K562 (cell line): ENCODE measurements around the gene SCGB3A2. TPM values are rescaled to one million over a fixed set of nuclear protein-coding genes. Genes with fewer than 3 reads are reported as not detected.

Experiments
- ATAC-seq: fragments of 200-7000 bp; cut with Tn5 transposase; 3 replicates; pipeline ENCODE4 v1.9.1; 2020; ENCODE audit warnings: moderate library complexity
- BruUV-seq: library from RNA; stranded (reverse); fragments of 400-500 nt; replicated peaks from 2 replicates; lab custom pipeline; 2021; lab: Mats Ljungman, UMichigan
- CTCF ChIA-PET: fragments of 300-600 bp; formaldehyde crosslinking; extraction: SDS; loops from one replicate; lab custom pipeline; 2021; ENCODE audit warnings: low intra/inter-chr PET ratio; lab: Yijun Ruan, JAX
- POLR2A ChIA-PET: fragments of 300-600, 350-650 bp; sonication (Branson Sonifier 250); formaldehyde crosslinking; extraction: SDS; loops from one replicate; lab custom pipeline; 2021; ENCODE audit warnings: antibody characterized with exemption, inconsistent platforms; lab: Yijun Ruan, JAX
- DNase-seq, 4 experiments: peaks; one replicate each; pipeline versions ENCODE4 v3.0.0 to v3.0.0-alpha.2; 2011 to 2018; ENCODE audit warnings: low spot score in 3 of 4, mixed read lengths in 3 of 4; ENCODE audit errors: extremely low read depth in 1 of 4
- FAIRE-seq: peaks from 2 replicates; lab custom pipeline; 2011; peaks lifted over from hg19 to GRCh38; lab: Jason Lieb, UNC
- H2AFZ ChIP-seq: 2 replicates; pipeline ENCODE4 v1.6.0; 2011; ENCODE audit warnings: low read depth, low read length, control low read depth, inconsistent platforms
- H3K27ac ChIP-seq: fragments of 200-600 bp; 3 replicates; pipeline ENCODE4 v1.8.0; 2011; ENCODE audit warnings: low read depth, mild to moderate bottlenecking, control low read depth, inconsistent platforms, low read length, moderate library complexity, mixed read lengths; ENCODE audit errors: extremely low read depth
- H3K27me3 ChIP-seq, 2 experiments: fragments of 300-600 bp in 1 of 2; 2 replicates in 1 of 2; 3 replicates in 1 of 2; pipeline versions ENCODE4 v1.6.0 to v1.8.0; 2011; ENCODE audit warnings: inconsistent platforms in 2 of 2, low read length in 2 of 2, mild to moderate bottlenecking in 1 of 2, mixed read lengths in 1 of 2, moderate library complexity in 1 of 2; ENCODE audit not compliant: control insufficient read depth in 2 of 2, insufficient read depth in 2 of 2
- H3K36me3 ChIP-seq: fragments of 300-600 bp; 3 replicates; pipeline ENCODE4 v1.8.0; 2011; ENCODE audit warnings: mild to moderate bottlenecking, low read length, inconsistent platforms; ENCODE audit not compliant: control insufficient read depth, insufficient read depth
- H3K4me1 ChIP-seq, 2 experiments: fragments of 200-600 bp in 1 of 2; replicated peaks in 1 of 2; 2 replicates in 1 of 2; 3 replicates in 1 of 2; pipeline versions ENCODE4 v1.5.1 to v1.8.0; 2011; ENCODE audit warnings: inconsistent platforms in 2 of 2, low read length in 2 of 2, mild to moderate bottlenecking in 1 of 2, mixed read lengths in 1 of 2, moderate library complexity in 1 of 2; ENCODE audit not compliant: control insufficient read depth in 2 of 2, insufficient read depth in 2 of 2
- H3K4me2 ChIP-seq: 2 replicates; pipeline ENCODE4 v1.6.1; 2011; ENCODE audit warnings: low read length, control low read depth, inconsistent platforms, mixed read lengths; ENCODE audit not compliant: insufficient read depth
- H3K4me3 ChIP-seq: fragments of 200-600 bp; sonication (generic), shearing (Covaris generic); 2 replicates; pipeline ENCODE4 v1.5.1; 2016; ENCODE audit warnings: control low read depth, inconsistent platforms
- H3K79me2 ChIP-seq: fragments of 200-600 bp; 3 replicates; pipeline ENCODE4 v1.8.0; 2011; ENCODE audit warnings: low read length, inconsistent platforms; ENCODE audit not compliant: control insufficient read depth, insufficient read depth
- H3K9ac ChIP-seq, 2 experiments: 2 replicates each; pipeline versions ENCODE4 v1.6.0 to v1.6.1; 2011; ENCODE audit warnings: low read depth in 2 of 2, low read length in 2 of 2, control low read depth in 1 of 2, inconsistent platforms in 1 of 2, mild to moderate bottlenecking in 1 of 2, mixed read lengths in 1 of 2; ENCODE audit not compliant: insufficient read depth in 1 of 2
- H3K9me1 ChIP-seq: one replicate; pipeline ENCODE4 v1.6.0; 2011; ENCODE audit warnings: inconsistent platforms, mild to moderate bottlenecking, low read length, moderate library complexity; ENCODE audit not compliant: control insufficient read depth, insufficient read depth
- H3K9me3 ChIP-seq: replicated peaks from 2 replicates; pipeline ENCODE4 v1.5.1; 2011; ENCODE audit warnings: low read depth, low read length, inconsistent platforms; ENCODE audit not compliant: control insufficient read depth, insufficient read depth
- H4K20me1 ChIP-seq: replicated peaks from 2 replicates; pipeline ENCODE4 v1.6.1; 2011; ENCODE audit warnings: low read length, inconsistent platforms, mixed read lengths; ENCODE audit not compliant: control insufficient read depth, insufficient read depth
- BHLHE40 ChIP-seq: IDR thresholded peaks from 2 replicates; pipeline ENCODE4 v1.6.1; 2011; ENCODE audit warnings: low read length, improper control_type of control experiment
- JUNB ChIP-seq: fragments of 450-650 bp; formaldehyde crosslinking; conservative IDR thresholded peaks from 2 replicates; pipeline ENCODE4 v1.4.0; 2020; ENCODE audit warnings: mild to moderate bottlenecking
- KLF16 ChIP-seq: IDR thresholded peaks from 2 replicates; pipeline ENCODE4 v1.6.1; 2016; ENCODE audit warnings: antibody characterized with exemption
- MEF2A ChIP-seq: IDR thresholded peaks from 2 replicates; pipeline ENCODE4 v1.6.1; 2011; ENCODE audit warnings: low read depth, mild to moderate bottlenecking, low read length, moderate library complexity; ENCODE audit not compliant: control insufficient read depth
- MEIS2 ChIP-seq: fragments of 450-650 bp; IDR thresholded peaks from 2 replicates; pipeline ENCODE4 v1.6.1; 2014; ENCODE audit warnings: mild to moderate bottlenecking; ENCODE audit not compliant: partially characterized antibody
- NFIX ChIP-seq: fragments of 250-450 bp; sonication (Bioruptor Pico); IDR thresholded peaks from 2 replicates; pipeline ENCODE4 v1.4.0; 2020; ENCODE audit warnings: low read depth, mild to moderate bottlenecking, moderate library complexity
- NUFIP1 ChIP-seq: fragments of 450-650 bp; IDR thresholded peaks from 2 replicates; pipeline ENCODE4 v1.6.1; 2018; ENCODE audit not compliant: partially characterized antibody
- PCBP1 ChIP-seq: fragments of 200-400 bp; formaldehyde crosslinking; IDR thresholded peaks from 2 replicates; pipeline ENCODE4 v1.6.1; 2018; ENCODE audit warnings: mild to moderate bottlenecking, low read depth, low read length; ENCODE audit not compliant: poor library complexity, severe bottlenecking
- SAP30 ChIP-seq: fragments of 200-600 bp; sonication (generic); IDR thresholded peaks from 2 replicates; pipeline ENCODE4 v1.6.1; 2012; ENCODE audit warnings: borderline replicate concordance, low read depth, mild to moderate bottlenecking, moderate library complexity, low read length, control low read depth, inconsistent platforms; ENCODE audit not compliant: insufficient read depth, poor library complexity, severe bottlenecking
- SMARCE1 ChIP-seq: fragments of 450-650 bp; IDR thresholded peaks from 2 replicates; pipeline ENCODE4 v1.7.1; 2016; ENCODE audit warnings: mild to moderate bottlenecking
- SPI1 ChIP-seq: IDR thresholded peaks from 2 replicates; pipeline ENCODE4 v1.6.1; 2011; ENCODE audit warnings: low read depth, low read length, control low read depth, borderline replicate concordance
- WGBS: fragments of 100-300 bp; shearing (Covaris generic); methylation state at CpG from one replicate; pipeline ENCODE4 v1.1.6; 2016; ENCODE audit warnings: low coverage, mixed read lengths; ENCODE audit not compliant: insufficient coverage; ENCODE audit errors: missing lambda C conversion rate; 5-methylcytosine and 5-hydroxymethylcytosine counted together
- in situ Hi-C: fragments of 300-500 bp; cut with MboI; formaldehyde crosslinking; loops from 4 replicates; pipeline ENCODE4 v1.15.0; 2018; ENCODE audit warnings: inconsistent platforms, mixed read lengths
- intact Hi-C: fragments of 100-400 bp; cut with micrococcal nuclease; formaldehyde crosslinking; loops from 2 replicates; pipeline ENCODE4 v1.14.2; 2022
- polyA plus RNA-seq, 8 experiments: library from polyadenylated mRNA; depleted of rRNA in 4 of 8; stranded (reverse) in 5 of 8; unstranded in 3 of 8; fragments of >200 nt; fragmentation: Nextera tagmentation in 2 of 8; fragmentation: Illumina TruSeq in 1 of 8; extraction: Ambion mirVana in 2 of 8; extraction: Trizol in 1 of 8; gene quantifications; 2 replicates each; pipeline versions ENCODE4 v1.2.1 to v1.2.3, GENCODE V29; 2011 to 2014; ENCODE audit warnings: inconsistent platforms in 1 of 8, missing spikeins in 1 of 8
- total RNA-seq, 7 experiments: library from RNA; depleted of rRNA in 6 of 7; stranded (reverse); fragments of >200 nt in 6 of 7; fragmentation: Illumina TruSeq in 2 of 7; extraction: Trizol in 2 of 7; gene quantifications; 2 replicates each; pipeline versions ENCODE4 v1.2.1 to v1.2.3, GENCODE V29; 2011 to 2021; ENCODE audit warnings: low replicate concordance in 1 of 7
- TF ChIP-seq, protein P1 (sequence below): IDR thresholded peaks from 2 replicates; pipeline ENCODE4 v1.6.1; 2016; ENCODE audit warnings: missing genetic modification characterization, missing compliant biosample characterization
- TF ChIP-seq, protein P2 (sequence below): fragments of 250-450 bp; sonication (Bioruptor Pico); IDR thresholded peaks from 2 replicates; pipeline ENCODE4 v1.8.0; 2021; ENCODE audit warnings: borderline replicate concordance, mild to moderate bottlenecking, moderate library complexity; ENCODE audit not compliant: poor library complexity, severe bottlenecking
- TF ChIP-seq, protein P3 (sequence below): fragments of 450-650 bp; formaldehyde crosslinking; IDR thresholded peaks from 2 replicates; pipeline ENCODE4 v1.4.0; 2020; ENCODE audit warnings: mild to moderate bottlenecking, moderate library complexity

SCGB3A2 gene
- total and polyA plus RNA-seq, 9 of the 15 experiments (the other 6 are each of a cell fraction or from before 2014, with no cell fraction given) = 0.35 TPM; not detected in 8

DNA sequence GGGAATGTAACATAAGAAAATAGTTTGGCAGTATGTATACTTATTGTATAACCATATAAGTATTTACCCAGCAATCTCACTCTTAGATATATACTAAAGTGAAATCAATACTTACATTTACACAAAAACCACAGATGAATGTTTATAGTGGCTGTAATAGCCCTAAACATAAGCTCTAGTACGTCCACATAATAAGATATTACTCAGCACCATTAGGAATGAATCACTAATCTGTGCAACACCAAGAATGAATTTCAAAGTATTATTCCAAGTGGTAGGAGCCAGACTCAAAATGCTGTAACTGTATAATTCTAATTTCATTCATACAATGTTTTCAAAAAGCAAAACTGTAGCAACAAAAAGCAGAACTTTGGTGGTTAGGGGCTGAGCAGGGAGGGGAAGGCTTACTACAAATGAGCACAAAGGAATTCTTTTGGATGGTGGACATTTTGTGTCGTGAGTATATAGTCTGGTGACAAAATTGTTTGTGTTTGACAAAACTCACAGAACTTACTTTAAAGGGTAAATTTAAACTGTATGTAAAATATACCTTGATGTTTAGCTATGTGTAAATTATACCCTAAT, 39.7 kb downstream of the SCGB3A2 start:
- Histone ChIP-seq H3K4me3 (no peak overlapping the region), H3K79me2 (no peaks in the 10 kb centered on the region), H4K20me1 (no peaks in the 10 kb centered on the region), H3K9ac (no peak overlapping the region), H3K9me3 (no peaks in the 10 kb centered on the region), H3K4me2 (no peak overlapping the region), H3K4me1 (no peaks in the 10 kb centered on the region), H3K27me3 (no peaks in the 10 kb centered on the region), H3K27ac (no peak overlapping the region), H3K36me3 (no peaks in the 10 kb centered on the region), H2AFZ (no peak overlapping the region), H3K9me1 (no peaks in the 10 kb centered on the region)
- in situ Hi-C loops = no loop called here
- POLR2A ChIA-PET = interaction anchor here (0.6 to 1.1 kb wide), 2 partner anchors 8 to 155 kb away, joined by 3 read pairs; no protein-coding TSS in a partner anchor
- WGBS = 0% methylated on average over 2 of the region's 2 CpGs
- no peak for ATAC-seq
- CTCF ChIA-PET = no interaction called here
- FAIRE-seq = no peak
- intact Hi-C loops = no loop called here
- BruUV-seq = no TSS peak
- DNase-seq = no peak
- no peak for TF ChIP-seq NFIX (CRISPR knock-in tag)
- TF ChIP-seq SMARCE1 = no peak
- TF ChIP-seq, protein P1, sequence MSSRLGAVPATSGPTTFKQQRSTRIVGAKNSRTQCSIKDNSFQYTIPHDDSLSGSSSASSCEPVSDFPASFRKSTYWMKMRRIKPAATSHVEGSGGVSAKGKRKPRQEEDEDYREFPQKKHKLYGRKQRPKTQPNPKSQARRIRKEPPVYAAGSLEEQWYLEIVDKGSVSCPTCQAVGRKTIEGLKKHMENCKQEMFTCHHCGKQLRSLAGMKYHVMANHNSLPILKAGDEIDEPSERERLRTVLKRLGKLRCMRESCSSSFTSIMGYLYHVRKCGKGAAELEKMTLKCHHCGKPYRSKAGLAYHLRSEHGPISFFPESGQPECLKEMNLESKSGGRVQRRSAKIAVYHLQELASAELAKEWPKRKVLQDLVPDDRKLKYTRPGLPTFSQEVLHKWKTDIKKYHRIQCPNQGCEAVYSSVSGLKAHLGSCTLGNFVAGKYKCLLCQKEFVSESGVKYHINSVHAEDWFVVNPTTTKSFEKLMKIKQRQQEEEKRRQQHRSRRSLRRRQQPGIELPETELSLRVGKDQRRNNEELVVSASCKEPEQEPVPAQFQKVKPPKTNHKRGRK (tag) = no peak
- no peak for TF ChIP-seq MEIS2
- TF ChIP-seq JUNB (CRISPR knock-in tag) = no peak
- no peak for TF ChIP-seq PCBP1
- TF ChIP-seq SAP30 = no peak
- TF ChIP-seq NUFIP1 = no peak
- no peak for TF ChIP-seq KLF16
- TF ChIP-seq BHLHE40 = no peak
- TF ChIP-seq, protein P2, sequence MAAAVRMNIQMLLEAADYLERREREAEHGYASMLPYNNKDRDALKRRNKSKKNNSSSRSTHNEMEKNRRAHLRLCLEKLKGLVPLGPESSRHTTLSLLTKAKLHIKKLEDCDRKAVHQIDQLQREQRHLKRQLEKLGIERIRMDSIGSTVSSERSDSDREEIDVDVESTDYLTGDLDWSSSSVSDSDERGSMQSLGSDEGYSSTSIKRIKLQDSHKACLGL = no peak
- TF ChIP-seq SPI1 = no peak
- TF ChIP-seq MEF2A = no peak
- TF ChIP-seq, protein P3, sequence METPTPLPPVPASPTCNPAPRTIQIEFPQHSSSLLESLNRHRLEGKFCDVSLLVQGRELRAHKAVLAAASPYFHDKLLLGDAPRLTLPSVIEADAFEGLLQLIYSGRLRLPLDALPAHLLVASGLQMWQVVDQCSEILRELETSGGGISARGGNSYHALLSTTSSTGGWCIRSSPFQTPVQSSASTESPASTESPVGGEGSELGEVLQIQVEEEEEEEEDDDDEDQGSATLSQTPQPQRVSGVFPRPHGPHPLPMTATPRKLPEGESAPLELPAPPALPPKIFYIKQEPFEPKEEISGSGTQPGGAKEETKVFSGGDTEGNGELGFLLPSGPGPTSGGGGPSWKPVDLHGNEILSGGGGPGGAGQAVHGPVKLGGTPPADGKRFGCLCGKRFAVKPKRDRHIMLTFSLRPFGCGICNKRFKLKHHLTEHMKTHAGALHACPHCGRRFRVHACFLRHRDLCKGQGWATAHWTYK (CRISPR knock-in tag) = no peak
